GM21528 (cell line): ENCODE measurements around the gene NKIRAS2.

Experiments
- ATAC-seq: cut with Tn5 transposase; IDR thresholded peaks from one replicate; pipeline ENCODE4 v1.9.1; 2021; ENCODE audit warnings: mild to moderate bottlenecking, moderate library complexity; ENCODE audit not compliant: unreplicated experiment, low FRiP score

The NKIRAS2 gene

GRCh38 chr17:42019509-42020404 lies at the start of gene NKIRAS2:
Gene NKIRAS2, plus strand, starts transcription at chr17:42020090. Its CDS starts 1,488 bp downstream, at chr17:42021578.
- no peak for ATAC-seq

DNA sequence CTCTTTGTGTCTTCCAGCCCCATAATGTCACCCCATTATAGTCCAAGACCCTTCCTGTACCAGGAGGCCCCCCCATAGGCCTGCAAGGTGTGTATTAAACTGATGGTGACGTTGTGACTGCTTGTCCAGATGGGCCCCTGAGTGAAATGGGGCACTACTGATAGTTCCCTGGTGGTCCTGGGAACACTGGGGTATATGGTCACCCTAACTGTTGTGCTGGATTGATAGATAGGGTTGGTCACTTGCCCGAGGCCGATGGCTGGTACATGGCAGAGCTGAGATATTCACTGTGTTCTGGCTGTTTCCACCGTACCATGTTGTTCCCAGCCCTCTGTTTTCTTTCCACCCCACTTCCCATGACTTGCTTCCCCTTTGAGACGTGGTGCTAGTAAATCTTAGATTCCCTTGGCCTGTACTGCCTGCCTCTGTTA lies 49.0 kb upstream of the NKIRAS2 start:
- ATAC-seq: no peak

DNA sequence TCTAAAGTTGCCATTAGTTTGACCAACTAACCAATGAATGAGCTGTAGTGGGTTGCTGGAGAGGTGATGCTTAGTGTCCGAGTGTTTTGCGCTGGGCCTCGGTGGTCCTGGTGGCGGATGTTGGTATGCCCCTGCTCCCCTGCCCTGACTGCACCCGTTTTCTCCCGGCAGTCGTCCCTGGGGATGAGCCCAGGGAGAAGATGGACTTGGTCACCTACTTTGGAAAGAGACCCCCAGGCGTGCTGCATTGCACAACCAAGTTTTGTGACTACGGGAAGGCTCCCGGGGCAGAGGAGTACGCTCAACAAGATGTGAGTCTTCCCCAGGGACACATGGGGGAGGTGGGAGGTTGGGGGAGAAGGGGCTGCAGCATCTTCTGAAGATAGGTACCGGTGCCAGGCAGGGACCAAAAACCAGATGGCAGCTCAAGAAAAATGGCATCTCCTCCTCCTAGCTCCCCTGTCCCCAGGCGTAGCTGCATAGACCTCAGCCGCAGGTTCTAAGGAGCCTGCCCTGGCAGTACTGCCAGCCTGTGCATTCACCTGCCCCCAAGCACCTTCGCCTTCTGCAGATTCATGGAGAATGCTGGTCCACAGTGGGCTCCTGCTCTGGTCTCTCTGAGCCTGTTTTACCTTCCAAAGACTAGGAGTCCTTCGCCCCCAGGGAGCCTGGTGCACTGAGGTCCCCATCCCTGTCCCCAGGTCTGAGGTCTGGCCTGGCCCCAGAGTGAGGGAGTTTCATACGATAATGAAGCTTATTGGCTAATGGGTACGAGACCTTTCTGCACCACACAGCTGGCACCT lies 48.0 kb upstream of the NKIRAS2 start:
- no peak for ATAC-seq

- no peak for ATAC-seq
Measured at GRCh38 chr17:41972571-41973407, 47.1 kb upstream of the NKIRAS2 start.

DNA sequence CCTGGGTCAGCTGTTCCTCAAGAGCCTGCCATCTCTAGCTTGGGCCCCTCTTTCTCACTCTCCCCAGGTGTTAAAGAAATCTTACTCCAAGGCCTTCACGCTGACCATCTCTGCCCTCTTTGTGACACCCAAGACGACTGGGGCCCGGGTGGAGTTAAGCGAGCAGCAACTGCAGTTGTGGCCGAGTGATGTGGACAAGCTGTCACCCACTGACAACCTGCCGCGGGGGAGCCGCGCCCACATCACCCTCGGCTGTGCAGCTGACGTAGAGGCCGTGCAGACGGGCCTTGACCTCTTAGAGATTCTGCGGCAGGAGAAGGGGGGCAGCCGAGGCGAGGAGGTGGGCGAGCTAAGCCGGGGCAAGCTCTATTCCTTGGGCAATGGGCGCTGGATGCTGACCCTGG lies 46.5 kb upstream of the NKIRAS2 start:
- no peak for ATAC-seq

GRCh38 chr17:41974031-41974430 lies 45.9 kb upstream of the NKIRAS2 start:
- no peak for ATAC-seq

- no peak for ATAC-seq
Measured at GRCh38 chr17:41974658-41975057, 45.2 kb upstream of the NKIRAS2 start.

DNA sequence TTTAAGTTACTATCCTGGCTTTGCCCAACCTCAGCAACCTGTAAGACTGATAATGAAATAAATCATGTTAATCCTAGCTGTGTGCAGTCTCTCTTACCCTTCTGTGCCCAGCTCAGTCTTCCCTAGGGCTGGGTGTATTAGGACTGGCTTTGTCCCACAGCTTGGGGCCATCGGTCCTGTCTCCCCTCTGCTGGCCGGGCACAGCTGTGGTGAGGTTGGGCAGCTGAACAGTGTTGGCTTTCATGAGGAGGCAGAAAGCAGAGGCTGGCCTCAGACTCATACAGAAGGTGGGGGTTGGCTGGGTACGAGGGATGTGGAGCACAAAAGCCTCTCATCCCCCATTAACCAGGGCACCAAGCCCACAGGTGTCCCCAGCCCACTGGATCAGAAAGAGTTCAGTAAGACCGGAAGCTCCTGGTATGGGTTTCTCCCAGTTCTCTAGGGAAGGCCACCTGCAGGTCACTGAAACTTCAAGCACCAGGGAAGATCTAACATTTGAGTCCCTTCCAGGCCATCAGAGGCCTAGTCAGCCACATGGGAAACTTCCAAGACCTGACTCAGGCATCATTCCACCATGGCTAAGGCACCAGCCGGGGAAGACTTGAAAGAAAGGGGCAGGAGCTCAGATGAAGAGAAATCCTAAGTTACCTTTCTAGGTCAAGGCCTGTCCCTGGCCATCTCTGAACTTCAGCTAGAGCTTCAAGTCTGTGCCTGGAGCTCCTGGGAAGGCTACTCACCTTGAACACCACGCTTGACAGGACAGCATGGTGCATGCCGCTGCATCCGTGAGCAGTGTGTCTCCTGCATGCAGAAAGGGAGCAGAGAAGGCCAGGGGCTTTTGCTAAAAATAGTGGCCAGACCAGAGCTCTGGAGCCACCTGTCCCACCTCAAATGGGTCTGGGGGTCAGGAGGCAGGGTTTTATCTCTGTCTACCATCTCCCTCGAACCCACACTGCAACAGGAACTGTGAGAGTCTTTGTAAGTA lies 44.5 kb upstream of the NKIRAS2 start:
- no peak for ATAC-seq

- ATAC-seq: no peak
Measured at GRCh38 chr17:41976142-41976768, 43.6 kb upstream of the NKIRAS2 start.

DNA sequence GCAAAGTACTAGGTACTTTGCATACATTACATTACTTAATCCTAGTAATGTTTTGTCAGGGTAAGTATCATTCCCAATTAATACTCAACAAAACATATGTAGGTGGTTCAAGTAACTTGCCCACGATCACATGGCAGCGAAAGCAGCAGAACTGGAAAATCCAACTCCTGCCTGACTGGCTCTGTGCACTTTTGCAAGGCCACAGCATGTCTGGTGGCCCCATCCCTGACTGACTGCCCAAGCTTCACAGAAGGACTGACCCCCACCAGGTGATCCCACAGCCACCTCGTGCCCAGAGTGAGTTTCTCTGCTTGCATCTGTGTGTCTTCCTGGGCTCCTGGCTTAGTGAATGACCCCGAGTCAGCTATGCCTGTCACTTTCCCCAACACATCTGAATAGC lies 41.9 kb upstream of the NKIRAS2 start:
- ATAC-seq: no peak

GRCh38 chr17:41982026-41982760 lies 37.7 kb upstream of the NKIRAS2 start:
- ATAC-seq: no peak

DNA sequence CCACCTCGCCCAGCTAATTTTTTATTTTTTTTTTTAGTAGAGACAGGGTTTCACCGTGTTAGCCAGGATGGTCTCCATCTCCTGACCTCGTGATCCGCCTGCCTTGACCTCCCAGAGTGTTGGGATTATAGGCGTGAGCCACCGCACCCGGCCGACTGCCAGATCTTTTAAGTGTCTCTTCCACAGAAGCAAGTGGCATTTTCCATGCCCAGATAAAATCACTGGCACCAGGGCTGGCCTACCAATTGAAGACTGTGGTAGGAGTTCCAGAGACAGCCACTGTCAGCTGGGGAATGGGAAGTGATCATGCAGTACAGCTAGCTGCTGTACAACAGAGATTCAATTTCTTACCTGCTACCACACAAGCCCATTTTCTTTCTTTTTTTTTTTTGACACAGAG lies 35.4 kb upstream of the NKIRAS2 start:
- ATAC-seq: no peak

DNA sequence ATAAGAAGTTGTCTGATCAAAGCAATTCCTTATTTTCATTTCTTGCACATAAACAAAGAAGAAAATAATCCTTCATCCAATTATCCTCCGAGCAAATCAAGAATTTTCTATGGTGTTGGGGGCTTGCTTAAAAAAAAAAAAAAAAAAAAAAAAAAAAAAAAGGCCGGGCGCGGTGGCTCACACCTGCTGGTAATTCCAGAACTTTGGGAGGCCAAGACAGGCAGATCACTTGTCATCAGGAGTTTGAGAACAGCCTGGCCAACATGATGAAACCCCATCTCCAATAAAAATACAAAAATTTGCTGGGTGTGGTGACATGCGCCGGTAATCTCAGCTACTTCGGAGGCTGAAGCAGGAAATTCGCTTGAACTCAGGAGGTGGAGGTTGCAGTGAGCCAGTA lies 34.0 kb upstream of the NKIRAS2 start:
- ATAC-seq: no peak

DNA sequence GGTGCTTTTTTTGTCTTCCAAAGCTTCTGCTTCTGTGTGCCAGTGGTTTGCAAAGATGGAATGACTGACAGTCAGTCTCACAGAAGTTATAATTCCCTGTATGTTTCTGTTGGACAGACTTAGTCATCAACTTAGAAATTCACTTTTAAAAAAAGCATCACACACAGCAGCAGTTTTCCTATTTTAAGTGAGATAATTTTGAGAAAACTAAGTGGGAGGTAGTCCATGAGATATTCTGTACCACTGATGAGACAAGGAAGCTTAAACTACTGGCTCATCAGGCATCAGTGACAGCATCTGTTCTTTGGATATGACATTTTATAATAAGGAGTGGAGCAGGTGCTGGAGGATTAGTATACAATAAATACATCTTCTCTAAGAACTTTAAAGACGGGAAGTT lies 33.3 kb upstream of the NKIRAS2 start:
- no peak for ATAC-seq

DNA sequence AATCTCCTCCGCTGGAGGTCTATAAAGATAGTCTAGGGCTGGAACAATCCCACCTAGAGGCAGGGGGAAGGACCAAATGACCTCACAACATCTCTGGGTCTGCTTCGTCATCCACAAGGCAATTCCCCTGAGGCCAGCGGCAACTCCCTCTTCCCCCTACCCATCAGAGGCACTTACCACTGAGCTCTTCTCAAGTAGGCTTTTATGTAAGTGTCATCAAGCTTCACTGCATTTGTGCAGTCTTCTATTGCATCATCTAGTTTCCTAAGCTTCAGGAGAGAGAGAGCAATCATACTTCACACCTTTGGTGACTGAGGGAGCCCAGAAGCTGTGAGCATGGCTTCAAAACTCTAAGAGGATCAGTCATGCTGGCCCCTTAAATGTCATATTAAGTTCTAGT lies 32.2 kb upstream of the NKIRAS2 start:
- no peak for ATAC-seq

DNA sequence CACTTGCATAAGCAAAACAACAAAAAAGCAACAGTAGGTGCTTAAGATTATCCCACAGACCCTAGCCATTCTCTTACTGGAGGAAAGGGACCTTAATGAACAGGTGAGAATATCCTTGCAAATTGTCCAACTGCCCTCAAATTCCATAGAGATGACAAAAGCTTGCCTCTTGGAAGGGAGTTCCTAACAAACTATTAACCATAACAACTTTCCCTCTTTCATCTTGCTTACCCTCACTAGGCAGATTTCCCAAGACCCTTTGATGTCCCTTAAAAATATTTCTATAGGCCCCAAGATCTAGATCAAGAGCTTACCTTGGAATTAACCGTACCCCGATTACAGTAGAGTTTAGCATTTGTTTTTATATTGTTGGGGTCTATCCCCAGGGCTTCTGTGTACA lies 31.5 kb upstream of the NKIRAS2 start:
- ATAC-seq: no peak

DNA sequence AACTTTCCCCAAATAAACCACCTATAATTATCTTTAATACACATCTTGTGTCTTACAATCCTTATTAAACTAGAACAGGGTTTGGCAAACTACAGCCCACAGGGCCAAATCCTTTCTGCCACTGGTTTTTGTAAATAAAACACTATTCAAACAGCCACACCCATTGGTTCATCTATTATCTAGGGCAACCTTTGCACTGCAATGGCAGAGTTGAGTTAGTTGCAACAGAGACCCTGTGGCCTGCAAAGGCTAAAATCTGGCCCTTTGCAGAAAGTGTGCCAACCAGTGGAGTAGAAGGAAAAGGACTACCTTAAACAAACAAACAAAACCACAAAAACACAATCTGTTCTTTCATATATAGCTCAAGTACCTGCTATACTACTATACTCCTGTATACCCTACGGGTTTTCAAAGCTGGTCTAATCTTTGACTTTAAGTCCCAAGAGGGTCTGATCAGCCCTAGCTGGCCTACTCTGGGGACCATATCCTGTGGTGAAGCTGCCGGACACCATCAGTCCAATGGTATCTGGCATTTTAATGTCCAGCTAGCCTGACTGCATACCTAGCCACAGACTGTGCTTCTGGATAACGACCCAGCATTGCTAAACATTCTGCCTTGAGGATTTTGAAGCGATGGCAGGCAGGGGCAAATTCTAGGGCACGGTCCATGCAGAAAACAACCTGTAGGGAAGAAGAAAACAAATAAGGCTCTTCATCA lies 30.0 kb upstream of the NKIRAS2 start:
- ATAC-seq: no peak

DNA sequence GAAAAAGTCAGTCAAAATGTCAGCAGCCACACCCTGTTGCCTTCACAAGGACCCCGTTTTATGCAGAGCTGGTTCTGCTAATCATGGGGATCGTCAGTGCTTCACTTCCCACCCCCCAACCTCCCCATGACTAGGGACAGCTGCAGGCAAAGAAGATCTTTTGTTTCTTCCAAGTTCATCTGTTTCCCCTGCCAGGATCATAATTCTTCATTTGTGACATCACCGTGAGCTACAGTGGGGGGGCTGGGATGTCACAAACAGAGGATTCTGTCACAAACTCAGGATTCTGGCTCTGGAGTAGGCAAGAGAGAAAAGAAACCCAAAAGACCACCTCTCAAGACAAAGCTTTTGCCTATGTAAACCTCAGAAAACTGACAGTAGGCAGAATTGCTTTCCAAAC lies 27.3 kb upstream of the NKIRAS2 start:
- no peak for ATAC-seq
